RWPE1 (cell line): ENCODE data around the gene RBM47.

Experiments used
- CTCF ChIA-PET: fragments of 350-600 bp; sonication (Branson Sonifier 250); formaldehyde crosslinking; extraction: SDS; loops from one replicate; lab custom pipeline; 2021; lab: Yijun Ruan, JAX
- POLR2A ChIA-PET: fragments of 400-600 bp; formaldehyde crosslinking; extraction: SDS; loops from one replicate; lab custom pipeline; 2020; ENCODE audit warnings: antibody characterized with exemption; ENCODE audit not compliant: low non-redundant PET; lab: Yijun Ruan, JAX
- DNase-seq: peaks from one replicate; pipeline ENCODE4 v3.0.0; 2012; ENCODE audit warnings: low spot score
- H3K27ac ChIP-seq: fragments of 450-650 bp; 2 replicates; pipeline ENCODE4 v1.5.1; 2017
- TF ChIP-seq, protein P1 (sequence below): fragments of 450-650 bp; conservative IDR thresholded peaks from 2 replicates; pipeline ENCODE4 v1.5.1; 2017; ENCODE audit warnings: low read depth, mild to moderate bottlenecking

Gene RBM47

DNA sequence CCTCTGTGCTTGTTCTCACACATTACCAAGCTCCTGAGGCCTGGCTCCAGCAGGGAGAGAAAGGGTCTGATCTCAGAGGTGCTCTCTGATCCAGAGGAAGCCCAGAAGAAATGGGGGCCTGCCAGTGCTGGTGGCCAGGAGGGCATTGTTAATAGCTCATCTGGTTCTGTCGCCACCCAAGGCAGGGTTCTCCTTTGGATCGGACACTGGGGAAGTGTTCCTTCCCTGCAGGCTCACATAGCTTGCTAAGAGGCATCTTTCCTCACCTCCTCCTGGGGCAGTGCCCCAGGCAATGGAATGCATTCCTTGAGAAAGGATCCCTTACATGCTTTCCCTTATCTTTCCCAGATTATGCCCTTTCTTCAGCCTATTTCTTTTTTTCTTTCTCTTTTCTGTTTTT is 53.8 kb downstream of the RBM47 start:
- no peak overlapping the region for H3K27ac ChIP-seq
- CTCF ChIA-PET = interaction anchor here (0.6 kb wide), 1 partner anchor 259 kb away, joined by 3 read pairs; no protein-coding TSS in a partner anchor

DNA sequence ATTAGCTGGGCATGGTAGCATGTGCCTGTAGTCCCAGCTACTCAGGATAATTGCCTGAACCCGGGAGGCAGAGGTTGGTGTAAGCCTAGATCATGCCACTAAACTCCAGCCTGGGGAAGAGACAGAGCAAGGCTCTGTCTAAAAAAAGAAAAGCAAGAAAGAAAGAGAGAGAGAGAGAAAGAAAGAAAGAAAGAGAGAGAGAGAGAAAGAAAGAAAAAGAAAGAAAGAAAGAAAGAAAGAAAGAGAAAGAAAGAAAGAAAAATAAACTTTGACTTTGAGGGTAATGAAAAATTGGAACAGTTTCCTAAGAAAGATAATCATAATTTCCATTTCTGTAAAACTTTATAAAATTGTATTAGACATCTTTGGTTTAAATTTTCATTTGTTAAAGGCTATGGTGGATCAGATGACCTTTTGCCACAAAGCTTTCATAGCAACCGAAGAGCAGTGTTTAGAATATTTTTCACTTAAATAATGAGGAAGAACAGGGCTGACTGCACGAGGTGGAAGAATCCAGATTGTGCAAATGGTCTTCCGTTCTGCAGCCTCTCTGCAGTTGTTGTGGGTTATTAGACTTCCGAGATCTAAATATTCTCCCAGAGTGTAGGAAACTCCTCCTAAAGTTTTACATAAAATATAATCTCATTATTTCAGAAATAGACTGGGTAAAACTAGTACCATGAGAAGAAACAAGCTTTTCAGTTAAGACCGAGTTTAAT is 55.9 kb downstream of the RBM47 start:
- CTCF ChIA-PET = interaction anchor here (0.8 kb wide), 1 partner anchor 11 kb away, joined by 4 read pairs; no protein-coding TSS in a partner anchor

More for the DNA sequence above, 53.8 kb downstream of the RBM47 start:
- POLR2A ChIA-PET = no interaction called here
- TF ChIP-seq, protein P1, sequence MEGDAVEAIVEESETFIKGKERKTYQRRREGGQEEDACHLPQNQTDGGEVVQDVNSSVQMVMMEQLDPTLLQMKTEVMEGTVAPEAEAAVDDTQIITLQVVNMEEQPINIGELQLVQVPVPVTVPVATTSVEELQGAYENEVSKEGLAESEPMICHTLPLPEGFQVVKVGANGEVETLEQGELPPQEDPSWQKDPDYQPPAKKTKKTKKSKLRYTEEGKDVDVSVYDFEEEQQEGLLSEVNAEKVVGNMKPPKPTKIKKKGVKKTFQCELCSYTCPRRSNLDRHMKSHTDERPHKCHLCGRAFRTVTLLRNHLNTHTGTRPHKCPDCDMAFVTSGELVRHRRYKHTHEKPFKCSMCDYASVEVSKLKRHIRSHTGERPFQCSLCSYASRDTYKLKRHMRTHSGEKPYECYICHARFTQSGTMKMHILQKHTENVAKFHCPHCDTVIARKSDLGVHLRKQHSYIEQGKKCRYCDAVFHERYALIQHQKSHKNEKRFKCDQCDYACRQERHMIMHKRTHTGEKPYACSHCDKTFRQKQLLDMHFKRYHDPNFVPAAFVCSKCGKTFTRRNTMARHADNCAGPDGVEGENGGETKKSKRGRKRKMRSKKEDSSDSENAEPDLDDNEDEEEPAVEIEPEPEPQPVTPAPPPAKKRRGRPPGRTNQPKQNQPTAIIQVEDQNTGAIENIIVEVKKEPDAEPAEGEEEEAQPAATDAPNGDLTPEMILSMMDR = no peak
- no peak for DNase-seq

DNA sequence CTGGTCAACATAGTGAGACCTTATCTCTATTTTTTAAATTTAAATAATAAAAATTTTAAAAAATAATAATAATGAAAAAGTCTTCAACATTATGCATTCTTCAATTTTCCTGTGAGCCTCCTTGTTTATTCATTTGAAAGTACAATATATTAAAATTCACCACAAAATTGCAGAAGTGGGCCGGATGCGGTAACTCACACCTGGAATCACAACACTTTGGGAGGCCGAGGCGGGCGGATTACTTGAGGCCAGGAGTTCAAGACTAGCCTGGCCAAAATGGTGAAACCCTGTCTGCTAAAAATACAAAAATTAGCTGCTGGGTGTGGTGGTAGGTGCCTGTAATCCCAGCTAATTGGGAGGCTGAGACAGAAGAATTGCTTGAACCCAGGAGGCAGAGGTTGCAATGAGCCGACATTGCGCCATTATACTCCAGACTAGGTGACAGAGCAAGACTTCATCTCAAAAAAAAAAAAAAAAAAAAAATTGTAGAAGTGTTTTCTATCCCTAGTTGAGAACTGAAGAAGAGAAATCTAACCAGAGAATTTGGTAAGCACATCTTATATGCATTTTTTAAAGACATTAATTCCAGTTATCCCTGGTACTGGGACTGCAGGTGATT is 56.9 kb downstream of the RBM47 start:
- POLR2A ChIA-PET = no interaction called here
- TF ChIP-seq, protein P1 = no peak
- DNase-seq = no peak
- CTCF ChIA-PET = no interaction called here
- H3K27ac ChIP-seq = no peak overlapping the region

More for the DNA sequence above, 55.9 kb downstream of the RBM47 start:
- POLR2A ChIA-PET = no interaction called here
- H3K27ac ChIP-seq = no peak overlapping the region
- DNase-seq = no peak
- TF ChIP-seq, protein P1 = no peak

DNA sequence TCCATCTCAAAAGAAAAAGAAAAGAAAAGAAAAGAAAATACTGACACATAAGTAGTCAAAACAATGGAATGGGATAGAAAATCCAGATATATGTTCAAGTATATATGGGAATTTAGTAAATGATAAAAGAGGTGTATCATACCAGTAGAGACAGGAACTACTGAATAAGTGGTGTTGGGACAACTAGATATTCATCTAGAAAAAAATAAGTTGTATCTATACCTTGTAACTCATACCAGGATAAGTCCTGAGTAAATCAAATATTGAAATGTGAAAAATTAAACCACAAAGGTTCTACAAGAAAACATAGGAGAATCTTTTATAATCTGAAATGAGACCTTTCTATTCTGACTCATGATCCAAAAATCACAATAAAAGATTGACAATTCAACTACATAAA is 58.5 kb downstream of the RBM47 start:
- H3K27ac ChIP-seq = no peak overlapping the region
- no peak for DNase-seq
- CTCF ChIA-PET = no interaction called here
- POLR2A ChIA-PET = no interaction called here
- TF ChIP-seq, protein P1 = no peak

DNA sequence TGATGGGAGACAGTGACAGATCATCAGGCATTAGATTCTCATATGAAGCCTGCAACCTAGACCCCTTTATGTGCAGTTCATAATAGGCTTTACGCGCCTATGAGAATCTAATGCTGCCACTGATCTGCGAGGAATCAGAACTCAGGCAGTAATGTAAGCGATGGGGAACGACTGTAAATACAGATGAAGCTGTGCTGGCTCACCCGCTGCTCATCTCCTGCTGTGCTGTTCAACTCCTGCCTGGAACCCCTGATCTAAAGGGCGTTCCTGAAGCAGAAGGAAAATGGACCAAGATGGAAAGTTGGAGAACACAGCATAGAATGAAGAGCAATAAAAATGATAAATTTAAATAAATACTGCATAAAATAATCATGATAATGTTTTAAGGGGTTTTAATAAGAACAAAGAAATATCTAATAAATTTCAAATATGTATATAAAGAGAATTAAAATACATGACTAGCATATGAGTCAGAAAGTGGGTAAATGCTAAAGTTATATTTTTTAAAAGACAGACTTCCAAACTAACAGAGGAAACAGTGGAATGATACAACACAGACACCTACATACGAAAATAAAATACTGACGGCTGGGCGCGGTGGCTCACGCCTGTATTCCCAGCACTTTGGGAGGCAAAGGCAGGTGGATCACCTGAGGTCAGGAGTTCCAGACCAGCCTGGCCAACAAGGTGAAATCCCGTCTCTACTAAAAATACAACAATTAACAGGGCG is 59.2 kb downstream of the RBM47 start:
- no peak for DNase-seq
- no peak overlapping the region for H3K27ac ChIP-seq
- POLR2A ChIA-PET = no interaction called here
- TF ChIP-seq, protein P1 = no peak
- CTCF ChIA-PET = no interaction called here

DNA sequence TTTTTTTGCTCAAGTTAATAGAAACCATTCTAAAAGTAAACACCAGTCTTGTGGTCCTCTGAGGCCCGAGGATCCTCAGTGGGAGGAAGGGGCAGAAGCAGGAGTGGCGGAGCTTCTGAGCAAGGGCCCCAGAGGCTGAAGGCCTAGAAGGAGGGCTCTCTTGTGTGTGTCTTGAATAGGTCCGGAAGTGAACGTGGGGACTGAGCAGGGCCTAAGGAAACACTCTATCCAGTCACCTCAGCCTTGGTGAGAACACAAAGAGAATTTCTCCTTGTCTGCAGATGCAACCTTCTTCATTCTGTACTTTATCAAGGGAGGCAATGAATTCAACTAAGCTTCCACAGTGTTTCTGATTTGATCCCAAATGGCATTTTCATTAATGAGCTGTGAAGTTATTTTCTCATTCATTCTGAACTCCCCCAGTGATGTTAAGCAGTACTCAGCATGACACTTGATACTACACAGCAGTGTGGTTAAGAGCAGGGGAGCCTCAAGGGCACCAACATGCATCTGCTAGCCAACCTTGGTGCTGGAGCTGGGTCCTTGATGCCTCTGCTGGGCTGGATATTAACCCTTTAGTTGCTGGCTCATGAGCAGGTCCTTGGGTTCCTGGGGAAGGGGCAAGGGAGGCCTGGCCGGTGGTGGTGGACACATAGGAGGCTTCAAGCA is 64.7 kb downstream of the RBM47 start:
- CTCF ChIA-PET = no interaction called here
- POLR2A ChIA-PET = no interaction called here
- no peak overlapping the region for H3K27ac ChIP-seq
- TF ChIP-seq, protein P1 = no peak
- DNase-seq = no peak
